WI38 (cell line): ENCODE measurements around the gene SYTL3.

Experiments
- H3K4me3 ChIP-seq: 2 replicates; pipeline ENCODE4 v1.5.1; 2011; ENCODE audit warnings: low read depth, mild to moderate bottlenecking, control low read depth, low read length
- CTCF ChIP-seq: IDR thresholded peaks from 2 replicates; pipeline ENCODE4 v1.5.1; 2012; ENCODE audit warnings: low read depth, mild to moderate bottlenecking, control low read depth, low read length

The SYTL3 gene

GRCh38 chr6:158619922-158620801 is 29.7 kb upstream of the SYTL3 start:
- no peak for TF ChIP-seq CTCF
- no peak overlapping the region for H3K4me3 ChIP-seq

DNA sequence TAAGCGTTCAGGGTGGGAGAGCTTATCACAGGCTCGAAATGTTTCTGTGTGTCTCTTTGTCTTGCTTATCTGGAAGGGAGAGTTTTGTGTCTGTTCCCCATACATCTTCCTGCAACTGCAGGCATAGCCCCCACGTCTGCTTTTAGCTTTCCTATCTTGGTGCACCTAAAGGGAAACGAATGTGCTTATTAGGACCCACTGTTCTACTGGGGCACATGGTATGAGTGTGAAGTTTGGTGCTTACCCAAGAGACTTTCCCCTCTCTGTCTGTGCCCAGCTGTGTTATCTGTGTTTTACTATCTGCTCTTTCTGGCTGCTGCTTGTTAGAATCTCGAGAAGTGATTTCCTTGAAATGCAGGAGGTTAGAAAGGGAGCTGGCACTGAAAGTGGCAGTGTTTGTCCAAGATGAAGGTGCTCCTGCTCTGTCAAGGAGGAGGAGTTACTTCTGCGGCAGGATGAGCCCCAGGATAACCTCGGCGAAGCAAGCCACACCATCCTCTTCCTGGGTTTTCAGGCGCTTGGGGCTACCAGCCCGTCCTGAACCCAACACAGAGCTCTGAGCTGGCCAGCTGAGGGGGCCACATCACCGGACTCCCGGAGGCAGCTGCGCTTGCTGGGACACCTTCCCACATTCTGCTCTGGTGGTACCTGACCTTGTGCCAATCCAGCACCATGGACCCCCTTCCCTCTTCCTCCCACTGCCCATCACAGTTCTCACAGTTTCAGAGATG is 28.7 kb upstream of the SYTL3 start:
- TF ChIP-seq CTCF = no peak
- H3K4me3 ChIP-seq = no peak overlapping the region

- no peak overlapping the region for H3K4me3 ChIP-seq
- no peak for TF ChIP-seq CTCF
These were observed 27.9 kb upstream of the SYTL3 start for GRCh38 chr6:158621694-158622544.

GRCh38 chr6:158622545-158623190 is 27.2 kb upstream of the SYTL3 start:
- no peak for TF ChIP-seq CTCF
- no peak overlapping the region for H3K4me3 ChIP-seq

GRCh38 chr6:158624684-158625682 is 24.9 kb upstream of the SYTL3 start:
- no peak for TF ChIP-seq CTCF
- no peak overlapping the region for H3K4me3 ChIP-seq

GRCh38 chr6:158625881-158626305 is 24.0 kb upstream of the SYTL3 start:
- TF ChIP-seq CTCF = no peak
- H3K4me3 ChIP-seq = no peak overlapping the region
